ENCODE data around the gene CSNK1D.

CSNK1D gene

DNA sequence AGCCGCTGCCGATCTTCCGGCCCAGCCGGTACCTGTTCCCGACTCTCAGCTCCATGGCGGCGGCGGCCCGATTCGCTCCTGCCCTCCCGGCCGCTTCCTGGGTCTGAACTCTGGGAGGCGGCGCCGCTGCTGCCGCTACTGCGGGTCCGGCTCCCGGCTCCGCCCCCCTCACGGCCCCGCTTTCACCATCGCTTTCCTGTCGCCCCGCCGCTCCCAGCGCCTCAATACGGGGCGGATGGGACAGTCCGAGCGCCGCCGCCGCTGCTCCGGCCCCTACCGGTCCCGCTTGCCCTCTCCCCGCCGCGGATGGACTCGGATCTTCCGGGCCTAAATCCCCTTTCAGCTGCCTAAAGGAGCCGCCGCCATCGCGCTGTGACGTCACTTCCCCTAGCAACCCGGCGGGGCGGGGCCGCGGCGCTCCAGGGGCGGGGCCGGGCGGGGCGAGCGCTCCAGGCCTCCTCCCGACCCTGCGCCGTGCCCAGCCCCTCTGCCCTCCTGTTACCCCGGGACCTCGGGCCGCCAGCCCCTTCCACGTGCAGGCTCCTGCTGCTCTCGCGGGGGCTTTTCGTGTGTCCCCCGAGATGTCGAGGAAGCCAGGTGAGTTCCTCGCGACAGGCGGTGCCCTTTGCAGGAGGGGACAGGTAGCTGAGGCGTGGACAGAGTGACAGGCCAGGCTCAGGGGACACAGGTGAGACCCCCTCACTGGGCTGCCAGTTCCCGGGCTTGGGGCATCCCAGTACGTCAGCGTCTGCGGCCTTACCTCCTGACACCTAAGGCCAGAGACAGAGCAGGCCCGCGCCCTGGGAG lies at the start of gene CSNK1D:
CSNK1D (minus strand) TSS at position 374 of the 807 bp plus-strand sequence; CDS start at position 55, 319 bp downstream.
- Histone ChIP-seq H3K27me3 (ENCODE audit: insufficient read depth, low read length) (no peaks in the 10 kb centered on the region), H3K9me3 (ENCODE audit: low read length) (peaks cover 2% of the 10 kb centered on the region), H2AFZ (ENCODE audit: low read depth, low read length) (peak within 1 kb of the TSS; percentile 38), H3K36me3 (ENCODE audit: insufficient read depth, low read length) (peaks cover 22% of the 10 kb centered on the region), H3K4me1 (ENCODE audit: insufficient read depth, low read length) (peaks cover 13% of the 10 kb centered on the region), H3K4me3 (ENCODE audit: low read length) (peak within 1 kb of the TSS; percentile 58)

DNA sequence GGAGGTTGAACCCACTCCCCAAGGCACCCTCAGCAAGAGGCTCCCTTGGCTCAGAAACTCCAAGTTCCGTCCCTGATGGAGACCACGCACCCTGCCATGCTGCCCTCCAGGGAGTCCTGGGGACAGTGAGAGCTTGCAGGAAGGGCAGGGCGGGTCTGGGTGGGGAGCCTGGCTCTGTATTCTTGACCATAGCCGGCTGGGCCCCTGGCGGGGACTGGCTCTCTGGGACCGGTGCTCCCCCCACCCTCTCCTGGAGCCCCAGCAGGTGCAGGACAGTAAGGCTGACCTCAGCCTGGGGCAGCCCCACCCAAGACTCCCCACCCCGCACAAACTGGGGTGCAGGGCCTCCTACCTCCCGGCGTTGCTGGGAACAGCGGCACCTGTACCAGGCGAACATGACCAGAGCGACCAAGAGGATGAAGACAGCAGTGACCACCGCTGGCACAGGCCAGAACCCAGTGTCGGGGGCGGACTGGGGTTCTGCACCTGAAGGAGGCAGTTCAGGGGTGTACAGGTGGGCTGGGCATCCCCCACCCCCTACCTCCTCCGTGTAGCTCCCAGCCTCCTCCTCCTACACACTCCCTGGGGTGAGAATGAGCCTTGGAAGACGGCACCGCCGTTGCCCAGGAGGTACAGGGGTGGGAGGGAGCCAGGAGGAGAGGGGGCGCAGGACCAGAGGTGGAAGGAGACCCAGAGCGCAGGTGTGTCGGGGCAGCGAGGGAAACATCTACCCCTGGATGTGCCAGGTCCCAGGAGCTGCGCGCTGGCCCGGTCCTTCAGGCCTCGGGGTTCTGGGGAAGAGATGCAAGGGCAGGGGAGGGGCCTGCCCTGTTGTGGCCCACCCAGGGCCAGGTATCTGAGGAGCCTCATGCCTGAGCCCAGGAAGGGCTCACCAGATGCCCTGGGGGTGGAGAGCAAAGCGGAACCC lies 49.3 kb upstream of the CSNK1D start:
- Histone ChIP-seq H2AFZ (ENCODE audit: low read depth, low read length) (no peak overlapping the region), H3K36me3 (ENCODE audit: insufficient read depth, low read length) (no peaks in the 10 kb centered on the region), H3K4me1 (ENCODE audit: insufficient read depth, low read length) (peaks cover 13% of the 10 kb centered on the region), H3K9me3 (ENCODE audit: low read length) (peaks cover 7% of the 10 kb centered on the region), H3K27me3 (ENCODE audit: insufficient read depth, low read length) (peaks cover 44% of the 10 kb centered on the region), H3K4me3 (ENCODE audit: low read length) (no peak overlapping the region)

DNA sequence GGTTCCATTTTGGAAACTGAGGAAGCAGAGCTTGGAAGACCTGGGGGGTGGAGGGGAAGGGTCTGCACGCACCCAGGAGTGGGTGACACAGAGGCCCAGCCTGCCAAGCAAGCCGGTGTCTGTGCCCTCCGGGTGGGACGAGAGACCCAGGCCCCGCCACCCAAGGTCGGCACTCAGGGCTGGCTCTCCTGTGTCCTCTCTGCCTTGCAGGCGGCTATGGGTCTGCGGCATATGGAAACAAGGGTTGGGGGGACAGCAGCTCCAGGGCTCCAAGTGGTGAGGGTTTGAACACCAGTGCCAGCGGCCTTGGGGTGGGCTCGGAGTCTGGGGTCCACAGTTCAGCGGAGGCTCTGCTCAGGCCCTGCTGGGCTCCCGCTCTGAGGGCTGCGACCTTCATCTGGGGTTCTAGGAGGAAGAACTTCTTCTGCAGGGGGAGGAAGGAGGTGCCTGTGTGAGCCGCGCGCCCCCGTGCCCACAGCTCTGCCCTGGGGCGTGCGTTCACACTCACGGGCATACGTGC lies 48.5 kb upstream of the CSNK1D start:
- peaks cover 7% of the 10 kb centered on the region for H3K9me3 ChIP-seq (ENCODE audit: low read length)
- no peak overlapping the region for H2AFZ ChIP-seq (ENCODE audit: low read depth, low read length)
- peaks cover 6% of the 10 kb centered on the region for H3K4me1 ChIP-seq (ENCODE audit: insufficient read depth, low read length)
- H3K36me3 ChIP-seq (ENCODE audit: insufficient read depth, low read length) = no peaks in the 10 kb centered on the region
- no peak overlapping the region for H3K4me3 ChIP-seq (ENCODE audit: low read length)
- peaks cover 40% of the 10 kb centered on the region for H3K27me3 ChIP-seq (ENCODE audit: insufficient read depth, low read length)

DNA sequence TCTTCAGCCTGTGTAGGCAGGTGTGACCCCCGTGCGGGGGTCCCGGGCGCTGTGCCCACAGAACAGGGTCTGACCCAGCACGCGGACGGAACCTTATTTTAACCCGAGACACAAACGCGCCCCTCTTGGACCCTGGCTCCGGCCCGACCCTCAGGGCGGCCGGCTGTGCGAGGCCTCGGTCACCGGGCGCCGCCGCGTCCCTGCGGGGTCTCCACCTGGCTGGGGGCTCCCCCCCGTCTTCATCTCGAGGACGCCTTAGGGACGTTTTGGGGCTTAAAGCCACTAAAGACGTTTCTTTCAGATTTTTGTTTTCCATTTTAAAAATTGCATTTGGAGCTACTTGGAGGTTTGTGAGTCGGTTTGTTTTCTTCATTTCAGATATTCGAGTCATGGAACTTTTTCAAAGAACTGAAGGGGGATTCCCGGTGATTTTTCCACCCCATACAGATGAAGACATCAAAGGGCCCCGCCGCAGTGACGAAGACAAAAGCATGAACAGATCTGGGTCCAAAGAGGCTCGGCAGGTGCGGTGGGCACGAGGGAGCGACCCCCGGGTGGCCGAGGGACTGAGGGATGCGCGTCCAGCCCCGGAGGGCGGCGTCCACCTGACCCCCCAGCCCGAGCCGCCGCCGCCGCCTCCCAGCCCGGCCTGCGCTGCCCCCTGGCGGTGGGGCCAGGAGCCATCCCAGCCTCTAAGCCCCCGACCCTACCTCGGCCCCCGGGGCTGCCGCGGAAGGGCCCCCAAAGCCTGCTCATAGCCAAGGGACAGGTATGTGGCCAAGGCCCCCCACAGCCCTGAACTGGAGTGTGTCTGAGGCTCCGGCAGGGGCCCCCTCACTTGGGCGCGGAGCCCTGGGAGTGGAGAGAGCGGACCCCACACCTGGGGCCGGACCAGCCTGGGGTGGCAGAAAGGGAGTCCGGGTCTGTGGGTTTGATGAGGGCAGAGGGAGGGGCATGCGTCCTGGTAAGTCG lies 47.7 kb upstream of the CSNK1D start:
- peaks cover 9% of the 10 kb centered on the region for H3K4me1 ChIP-seq (ENCODE audit: insufficient read depth, low read length)
- peaks cover 7% of the 10 kb centered on the region for H3K9me3 ChIP-seq (ENCODE audit: low read length)
- H3K4me3 ChIP-seq (ENCODE audit: low read length) = no peak overlapping the region
- no peaks in the 10 kb centered on the region for H3K36me3 ChIP-seq (ENCODE audit: insufficient read depth, low read length)
- H3K27me3 ChIP-seq (ENCODE audit: insufficient read depth, low read length) = peaks cover 35% of the 10 kb centered on the region
- no peak overlapping the region for H2AFZ ChIP-seq (ENCODE audit: low read depth, low read length)

DNA sequence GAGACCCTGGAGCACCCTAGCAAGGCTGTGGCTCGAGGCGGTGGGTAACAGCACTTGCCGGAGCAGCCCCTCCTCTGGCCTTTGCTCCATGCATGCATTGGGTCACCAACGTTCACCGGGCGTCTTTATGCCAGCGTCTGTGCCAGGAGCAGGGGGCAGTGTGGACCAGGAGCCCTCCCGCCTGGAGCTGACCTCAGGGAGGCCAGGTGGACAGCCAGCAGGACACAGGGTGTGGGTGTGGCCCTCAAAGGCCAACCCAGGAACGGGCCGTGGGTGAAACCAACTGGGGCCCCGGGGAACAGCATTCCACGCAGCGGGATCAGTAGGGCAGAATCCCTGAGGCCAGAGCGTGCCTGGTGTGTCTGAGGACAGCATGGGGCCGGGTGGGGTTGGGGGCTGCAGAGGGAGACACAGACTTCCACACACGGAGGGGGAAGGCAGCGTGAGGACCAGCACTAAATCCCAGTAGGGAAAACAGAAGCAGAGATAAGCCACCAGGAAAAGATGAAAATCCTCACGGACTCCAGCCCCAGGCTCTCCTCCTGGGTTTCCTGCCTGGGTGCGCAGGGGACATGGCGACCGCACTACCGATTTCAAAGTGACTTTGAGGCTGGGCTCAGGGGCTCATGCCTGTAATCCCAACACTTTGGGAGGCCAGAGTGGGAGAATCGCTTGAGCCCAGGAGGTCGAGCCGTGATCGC lies 46.8 kb upstream of the CSNK1D start:
- Histone ChIP-seq H3K36me3 (ENCODE audit: insufficient read depth, low read length) (no peaks in the 10 kb centered on the region), H3K27me3 (ENCODE audit: insufficient read depth, low read length) (peaks cover 35% of the 10 kb centered on the region), H2AFZ (ENCODE audit: low read depth, low read length) (no peak overlapping the region), H3K4me3 (ENCODE audit: low read length) (no peak overlapping the region), H3K4me1 (ENCODE audit: insufficient read depth, low read length) (peaks cover 17% of the 10 kb centered on the region), H3K9me3 (ENCODE audit: low read length) (peaks cover 5% of the 10 kb centered on the region)

DNA sequence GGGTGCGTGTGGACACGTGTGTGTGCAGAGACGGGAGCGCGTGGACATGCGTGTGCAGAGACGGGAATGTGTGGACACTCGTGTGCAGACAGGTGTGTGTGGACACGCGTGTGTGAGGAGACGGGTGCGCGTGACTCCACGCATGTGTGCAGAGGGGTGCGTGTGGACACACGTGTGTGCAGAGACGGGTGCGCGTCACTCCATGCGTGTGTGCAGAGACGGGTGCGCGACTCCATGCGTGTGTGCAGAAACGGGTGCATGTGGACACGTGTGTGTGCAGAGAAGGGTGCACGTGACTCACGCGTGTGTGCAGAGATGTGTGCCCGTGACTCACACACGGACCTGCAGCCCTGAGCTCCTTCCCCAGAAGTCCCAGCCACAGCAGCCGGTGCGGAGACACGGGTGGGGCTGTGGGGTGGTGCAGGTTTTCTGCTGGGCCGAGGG lies 46.1 kb upstream of the CSNK1D start:
- Histone ChIP-seq H3K27me3 (ENCODE audit: insufficient read depth, low read length) (peaks cover 29% of the 10 kb centered on the region), H3K9me3 (ENCODE audit: low read length) (peaks cover 5% of the 10 kb centered on the region), H3K4me1 (ENCODE audit: insufficient read depth, low read length) (peaks cover 19% of the 10 kb centered on the region), H3K4me3 (ENCODE audit: low read length) (no peak overlapping the region), H3K36me3 (ENCODE audit: insufficient read depth, low read length) (no peaks in the 10 kb centered on the region), H2AFZ (ENCODE audit: low read depth, low read length) (no peak overlapping the region)

DNA sequence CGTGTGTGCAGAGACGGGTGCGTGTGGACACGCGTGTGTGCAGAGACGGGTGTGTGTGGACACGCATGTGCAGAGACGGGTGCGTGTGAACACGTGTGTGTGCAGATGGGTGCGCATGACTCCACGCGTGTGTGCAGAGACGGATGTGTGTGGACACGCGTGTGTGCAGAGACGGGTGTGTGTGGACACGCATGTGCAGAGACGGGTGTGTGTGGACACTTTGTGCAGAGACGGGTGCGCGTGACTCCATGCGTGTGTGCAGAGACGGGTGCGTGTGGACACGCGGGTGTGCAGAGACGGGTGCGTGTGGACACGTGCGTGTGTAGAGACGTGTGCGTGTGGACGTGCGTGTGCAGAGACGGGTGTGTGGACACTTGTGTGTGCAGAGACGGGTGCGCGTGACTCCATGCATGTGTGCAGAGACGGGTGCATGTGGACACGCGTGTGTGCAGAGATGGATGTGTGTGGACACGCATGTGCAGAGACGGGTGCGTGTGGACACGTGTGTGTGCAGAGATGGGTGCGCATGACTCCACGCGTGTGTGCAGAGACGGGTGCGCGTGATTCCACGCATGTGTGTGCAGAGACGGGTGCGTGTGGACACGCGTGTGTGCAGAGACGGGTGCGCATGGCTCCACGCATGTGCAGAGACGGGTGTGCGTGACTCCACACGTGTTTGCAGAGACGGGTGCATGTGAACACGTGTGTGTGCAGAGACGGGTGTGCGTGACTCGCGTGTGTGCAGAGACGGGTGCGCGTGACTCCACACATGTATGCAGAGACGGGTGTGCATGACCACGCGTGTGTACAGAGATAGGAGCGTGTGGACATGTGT lies 45.5 kb upstream of the CSNK1D start:
- Histone ChIP-seq H3K4me3 (ENCODE audit: low read length) (no peak overlapping the region), H3K4me1 (ENCODE audit: insufficient read depth, low read length) (peaks cover 19% of the 10 kb centered on the region), H3K27me3 (ENCODE audit: insufficient read depth, low read length) (peaks cover 24% of the 10 kb centered on the region), H2AFZ (ENCODE audit: low read depth, low read length) (no peak overlapping the region), H3K9me3 (ENCODE audit: low read length) (peaks cover 5% of the 10 kb centered on the region), H3K36me3 (ENCODE audit: insufficient read depth, low read length) (no peaks in the 10 kb centered on the region)

- Histone ChIP-seq H2AFZ (ENCODE audit: low read depth, low read length) (no peak overlapping the region), H3K9me3 (ENCODE audit: low read length) (peaks cover 5% of the 10 kb centered on the region), H3K27me3 (ENCODE audit: insufficient read depth, low read length) (peaks cover 19% of the 10 kb centered on the region), H3K4me3 (ENCODE audit: low read length) (no peak overlapping the region), H3K4me1 (ENCODE audit: insufficient read depth, low read length) (peaks cover 19% of the 10 kb centered on the region), H3K36me3 (ENCODE audit: insufficient read depth, low read length) (no peaks in the 10 kb centered on the region)
Measured at GRCh38 chr17:82318169-82318498, 44.6 kb upstream of the CSNK1D start.

- H2AFZ ChIP-seq (ENCODE audit: low read depth, low read length) = no peak within 1 kb of the TSS
- H3K4me3 ChIP-seq (ENCODE audit: low read length) = no peak within 1 kb of the TSS
- H3K9me3 ChIP-seq (ENCODE audit: low read length) = peaks cover 5% of the 10 kb centered on the region
- peaks cover 19% of the 10 kb centered on the region for H3K4me1 ChIP-seq (ENCODE audit: insufficient read depth, low read length)
- peaks cover 15% of the 10 kb centered on the region for H3K27me3 ChIP-seq (ENCODE audit: insufficient read depth, low read length)
- H3K36me3 ChIP-seq (ENCODE audit: insufficient read depth, low read length) = no peaks in the 10 kb centered on the region
Measured at GRCh38 chr17:82317394-82318168, 44.1 kb upstream of the CSNK1D start, which contains the start of gene CD7. TSS of gene CD7 (minus strand) at chr17:82317608. CDS start at chr17:82317495, 113 bp downstream.

DNA sequence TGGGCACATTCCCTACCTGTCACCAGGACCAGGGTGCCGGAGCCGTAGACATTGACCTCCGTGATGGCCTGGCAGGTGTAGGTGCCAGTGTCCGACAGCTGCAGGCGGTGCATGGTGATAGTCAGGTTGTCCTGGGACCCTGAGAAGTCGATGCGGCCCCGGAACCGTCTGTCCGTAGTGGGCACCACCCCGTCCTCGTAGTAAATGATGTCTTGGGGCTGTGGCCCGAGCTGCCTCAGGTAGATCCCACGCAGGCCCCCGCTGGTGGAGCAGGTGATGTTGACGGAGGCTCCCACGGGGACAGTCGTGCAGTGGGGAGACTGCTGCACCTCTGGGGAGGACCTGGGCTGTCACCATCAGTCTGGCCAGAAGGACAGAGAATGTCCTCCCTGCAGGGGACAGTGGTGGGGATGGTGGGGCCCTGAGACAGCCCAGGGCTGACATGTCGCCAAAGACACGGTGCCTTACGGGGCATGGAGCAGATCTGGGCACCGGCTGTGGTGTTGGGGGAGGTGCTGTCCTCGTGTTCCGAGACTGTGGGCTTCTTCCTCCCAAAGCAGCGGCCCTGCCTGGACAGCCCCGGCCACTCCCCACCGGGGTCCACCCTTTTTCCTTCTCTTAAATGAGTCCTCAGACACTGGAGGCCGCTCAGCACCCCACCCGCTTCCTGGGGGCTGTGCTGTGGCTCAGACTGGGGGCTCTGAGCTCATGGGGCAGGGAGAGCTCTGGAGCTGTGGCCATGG lies 43.3 kb upstream of the CSNK1D start:
- Histone ChIP-seq H3K9me3 (ENCODE audit: low read length) (peaks cover 5% of the 10 kb centered on the region), H3K4me3 (ENCODE audit: low read length) (no peak overlapping the region), H3K36me3 (ENCODE audit: insufficient read depth, low read length) (no peaks in the 10 kb centered on the region)

More for the DNA sequence above, 43.3 kb upstream of the CSNK1D start:
- peaks cover 9% of the 10 kb centered on the region for H3K27me3 ChIP-seq (ENCODE audit: insufficient read depth, low read length)
- H2AFZ ChIP-seq (ENCODE audit: low read depth, low read length) = no peak overlapping the region
- H3K4me1 ChIP-seq (ENCODE audit: insufficient read depth, low read length) = peaks cover 19% of the 10 kb centered on the region

All from neuron (in vitro differentiated cells).